ENCODE results near the gene CDK15.

GRCh38 chr2:201904538-201905420 lies 98.4 kb downstream of the CDK15 start:
- TF ChIP-seq CTCF (IDR thresholded peaks at IDR 0.05) (no peak), POLR2A (IDR thresholded peaks at IDR 0.05) (no peak)

Data from gastroesophageal sphincter (tissue), 3 donors.